ENCODE measurements around the gene RPP25.

GRCh38 chr15:74997141-74997540 lies 40.6 kb upstream of the RPP25 start:
- TF ChIP-seq POLR2AphosphoS5 (IDR thresholded peaks at IDR 0.05; ENCODE audit: low read depth, low read length) (no peak), POLR2A (IDR thresholded peaks at IDR 0.05; ENCODE audit: low read depth, low read length) (no peak), SPI1 (IDR thresholded peaks at IDR 0.05; ENCODE audit: low read depth, low read length) (no peak), TAF1 (IDR thresholded peaks at IDR 0.05; ENCODE audit: low read depth, low read length) (no peak), PAX5 (IDR thresholded peaks at IDR 0.05; ENCODE audit: insufficient read depth, low read length, severe bottlenecking) (no peak)
